Measurements from ENCODE around the gene TRIL.
A peak's percentile ranks its signal among the peaks of the same experiment; 100 is the strongest.

Gene TRIL

GRCh38 chr7:28953633-28954032 lies 4.5 kb downstream of the TRIL start:
- in situ Hi-C loops (cut with MboI; ENCODE audit: low pct_unique_long_range_greater_than_20kb, low sequenced_read_pairs): no loop called here
- DNase-seq: no peak

GRCh38 chr7:28942168-28942567 lies 16.0 kb downstream of the TRIL start:
- in situ Hi-C loops (cut with MboI; ENCODE audit: low pct_unique_long_range_greater_than_20kb, low sequenced_read_pairs): no loop called here
- DNase-seq: no peak

- no peak for DNase-seq
- in situ Hi-C loops (cut with MboI; ENCODE audit: low pct_unique_long_range_greater_than_20kb, low sequenced_read_pairs): no loop called here
Observed at GRCh38 chr7:28941633-28942032, 16.5 kb downstream of the TRIL start.

GRCh38 chr7:28940741-28941384 lies 17.3 kb downstream of the TRIL start:
- in situ Hi-C loops (cut with MboI; ENCODE audit: low pct_unique_long_range_greater_than_20kb, low sequenced_read_pairs): no loop called here
- DNase-seq: no peak

GRCh38 chr7:28939844-28940544 lies 18.1 kb downstream of the TRIL start:
- DNase-seq: no peak
- in situ Hi-C loops (cut with MboI; ENCODE audit: low pct_unique_long_range_greater_than_20kb, low sequenced_read_pairs): no loop called here

- in situ Hi-C loops (cut with MboI; ENCODE audit: low pct_unique_long_range_greater_than_20kb, low sequenced_read_pairs): no loop called here
- DNase-seq: no peak
Observed at GRCh38 chr7:28939367-28939766, 18.8 kb downstream of the TRIL start.

- no peak for DNase-seq
- in situ Hi-C loops (cut with MboI; ENCODE audit: low pct_unique_long_range_greater_than_20kb, low sequenced_read_pairs): no loop called here
Observed at GRCh38 chr7:28937619-28938018, 20.5 kb downstream of the TRIL start.

- DNase-seq: no peak
Observed at GRCh38 chr7:28937103-28937502, 21.0 kb downstream of the TRIL start.

GRCh38 chr7:28933846-28934320 lies 24.2 kb downstream of the TRIL start:
- in situ Hi-C loops (cut with MboI; ENCODE audit: low pct_unique_long_range_greater_than_20kb, low sequenced_read_pairs): no loop called here
- DNase-seq: no peak

More at GRCh38 chr7:28937103-28937502, 21.0 kb downstream of the TRIL start:
- in situ Hi-C loops (cut with MboI; ENCODE audit: low pct_unique_long_range_greater_than_20kb, low sequenced_read_pairs): no loop called here

- in situ Hi-C loops (cut with MboI; ENCODE audit: low pct_unique_long_range_greater_than_20kb, low sequenced_read_pairs): no loop called here
- no peak for DNase-seq
Observed at GRCh38 chr7:28931565-28931964, 26.6 kb downstream of the TRIL start.

- peak; percentile 84 for DNase-seq
- in situ Hi-C loops (cut with MboI; ENCODE audit: low pct_unique_long_range_greater_than_20kb, low sequenced_read_pairs): no loop called here
Observed at GRCh38 chr7:28926871-28927597, 31.1 kb downstream of the TRIL start.

GRCh38 chr7:28922624-28923331 lies 35.4 kb downstream of the TRIL start:
- in situ Hi-C loops (cut with MboI; ENCODE audit: low pct_unique_long_range_greater_than_20kb, low sequenced_read_pairs): loop anchor here (25.0 kb wide), 1 partner anchor 490 kb away; no protein-coding TSS in a partner anchor
- DNase-seq: peak; percentile 68

GRCh38 chr7:28921822-28922221 lies 36.3 kb downstream of the TRIL start:
- peak; percentile 63 for DNase-seq
- in situ Hi-C loops (cut with MboI; ENCODE audit: low pct_unique_long_range_greater_than_20kb, low sequenced_read_pairs): loop anchor here (25.0 kb wide), 1 partner anchor 490 kb away; no protein-coding TSS in a partner anchor

GRCh38 chr7:28920424-28920823 lies 37.7 kb downstream of the TRIL start:
- DNase-seq: no peak

GRCh38 chr7:28919510-28919909 lies 38.6 kb downstream of the TRIL start:
- no peak for DNase-seq
- in situ Hi-C loops (cut with MboI; ENCODE audit: low pct_unique_long_range_greater_than_20kb, low sequenced_read_pairs): loop anchor here (25.0 kb wide), 1 partner anchor 493 kb away; no protein-coding TSS in a partner anchor

More at GRCh38 chr7:28920424-28920823, 37.7 kb downstream of the TRIL start:
- in situ Hi-C loops (cut with MboI; ENCODE audit: low pct_unique_long_range_greater_than_20kb, low sequenced_read_pairs): loop anchor here (25.0 kb wide), 1 partner anchor 492 kb away; no protein-coding TSS in a partner anchor

- no peak for DNase-seq
- in situ Hi-C loops (cut with MboI; ENCODE audit: low pct_unique_long_range_greater_than_20kb, low sequenced_read_pairs): loop anchor here (25.0 kb wide), 1 partner anchor 504 kb away; no protein-coding TSS in a partner anchor
Observed at GRCh38 chr7:28908775-28909174, 49.4 kb downstream of the TRIL start.

GRCh38 chr7:28905464-28905863 lies 52.7 kb downstream of the TRIL start:
- in situ Hi-C loops (cut with MboI; ENCODE audit: low pct_unique_long_range_greater_than_20kb, low sequenced_read_pairs): loop anchor here (25.0 kb wide), 1 partner anchor 507 kb away; no protein-coding TSS in a partner anchor
- no peak for DNase-seq

- in situ Hi-C loops (cut with MboI; ENCODE audit: low pct_unique_long_range_greater_than_20kb, low sequenced_read_pairs): loop anchor here (25.0 kb wide), 1 partner anchor 508 kb away; no protein-coding TSS in a partner anchor
- no peak for DNase-seq
Observed at GRCh38 chr7:28904578-28905048, 53.5 kb downstream of the TRIL start.
